A549 (cell line): Measurements from ENCODE around the gene SYNE3. TPM values are rescaled to one million over a fixed set of nuclear protein-coding genes. Genes with fewer than 3 reads are reported as not detected.

ENCODE experiments used
- ATAC-seq, 2 experiments: fragments of 200-7000 bp in 1 of 2; fragments of >200 bp in 1 of 2; cut with Nextera tagmentation in 1 of 2; cut with Tn5 transposase in 1 of 2; 3 replicates each; pipeline versions ENCODE4 v1.8.0 to v1.9.1; 2018 to 2020; ENCODE audit warnings: mild to moderate bottlenecking in 1 of 2, moderate library complexity in 1 of 2
- CTCF ChIA-PET: fragments of 300-600 bp; sonication (Branson Sonifier 250); formaldehyde crosslinking; extraction: SDS; loops from one replicate; lab custom pipeline; 2021; ENCODE audit warnings: antibody characterized with exemption, inconsistent platforms; lab: Yijun Ruan, JAX
- POLR2A ChIA-PET: fragments of 350-600 bp; formaldehyde crosslinking; extraction: SDS; loops from one replicate; lab custom pipeline; 2021; ENCODE audit warnings: antibody characterized with exemption, inconsistent platforms; lab: Yijun Ruan, JAX
- DNase-seq, 2 experiments: peaks; one replicate each; pipeline versions ENCODE4 v3.0.0 to v3.0.0-alpha.2; 2011 to 2016; ENCODE audit warnings: low read depth in 1 of 2, low spot score in 1 of 2
- FAIRE-seq: peaks from 2 replicates; lab custom pipeline; 2011; peaks lifted over from hg19 to GRCh38; lab: Jason Lieb, UNC
- H3K27ac ChIP-seq, 2 experiments: fragments of >200 bp; sonication (Bioruptor Twin); formaldehyde crosslinking; 3 replicates each; pipeline ENCODE4 v1.5.1; 2016 to 2017
- H3K4me1 ChIP-seq: fragments of >200 bp; sonication (Bioruptor Twin); formaldehyde crosslinking; 3 replicates; pipeline ENCODE4 v1.6.1; 2016
- H3K4me2 ChIP-seq: fragments of >200 bp; sonication (Bioruptor Twin); formaldehyde crosslinking; 3 replicates; pipeline ENCODE4 v1.6.1; 2016
- H3K4me3 ChIP-seq: fragments of >200 bp; sonication (Bioruptor Twin); formaldehyde crosslinking; 3 replicates; pipeline ENCODE4 v1.5.1; 2016
- H3K9me3 ChIP-seq: fragments of >200 bp; sonication (Bioruptor Twin); formaldehyde crosslinking; 3 replicates; pipeline ENCODE4 v1.6.1; 2016
- BHLHE40 ChIP-seq: IDR thresholded peaks from 2 replicates; pipeline ENCODE4 v1.6.1; 2012; ENCODE audit warnings: low read depth, low read length, inconsistent platforms
- CBX8 ChIP-seq: fragments of 200-600 bp; sonication (generic); IDR thresholded peaks from 2 replicates; pipeline ENCODE4 v1.6.1; 2016
- CHD2 ChIP-seq: fragments of 150-350 bp; IDR thresholded peaks from 2 replicates; pipeline ENCODE4 v1.6.1; 2014; ENCODE audit warnings: low read length; ENCODE audit not compliant: partially characterized antibody
- EHF ChIP-seq: fragments of 250-450 bp; sonication (Bioruptor Pico); IDR thresholded peaks from 2 replicates; pipeline ENCODE4 v1.5.0; 2020; ENCODE audit warnings: mild to moderate bottlenecking
- EP300 ChIP-seq, 2 experiments: fragments of >200 bp; sonication (Bioruptor Twin); formaldehyde crosslinking; IDR thresholded peaks; 2 replicates in 1 of 2; 3 replicates in 1 of 2; pipeline ENCODE4 v1.6.1; 2016 to 2017
- FOSB ChIP-seq: fragments of 250-450 bp; sonication (Bioruptor Pico); IDR thresholded peaks from 2 replicates; pipeline ENCODE4 v1.5.0; 2020; ENCODE audit warnings: mild to moderate bottlenecking, moderate library complexity
- HOXA7 ChIP-seq: fragments of 250-450 bp; sonication (Bioruptor Pico); IDR thresholded peaks from 2 replicates; pipeline ENCODE4 v1.5.0; 2020; ENCODE audit warnings: mild to moderate bottlenecking, moderate library complexity
- HOXB5 ChIP-seq: fragments of 250-450 bp; sonication (Bioruptor Pico); IDR thresholded peaks from 2 replicates; pipeline ENCODE4 v1.5.0; 2020; ENCODE audit warnings: mild to moderate bottlenecking, moderate library complexity
- JUN ChIP-seq, 2 experiments: fragments of >200 bp; sonication (Bioruptor Twin); formaldehyde crosslinking; IDR thresholded peaks; 2 replicates in 1 of 2; 3 replicates in 1 of 2; pipeline ENCODE4 v1.6.1; 2016 to 2017
- KDM1A ChIP-seq: fragments of 200-600 bp; sonication (generic); IDR thresholded peaks from 2 replicates; pipeline ENCODE4 v1.6.1; 2016; ENCODE audit warnings: low read depth, mild to moderate bottlenecking
- KDM5A ChIP-seq: fragments of 200-600 bp; sonication (generic); IDR thresholded peaks from 2 replicates; pipeline ENCODE4 v1.6.1; 2016; ENCODE audit warnings: antibody characterized with exemption, mild to moderate bottlenecking
- MAZ ChIP-seq: fragments of 150-350 bp; IDR thresholded peaks from 2 replicates; pipeline ENCODE4 v1.6.1; 2014; ENCODE audit warnings: antibody characterized with exemption, low read depth, low read length, borderline replicate concordance
- POLR2A ChIP-seq: IDR thresholded peaks from 2 replicates; pipeline ENCODE4 v1.6.1; 2012; ENCODE audit warnings: mild to moderate bottlenecking, low read length
- POLR2AphosphoS2 ChIP-seq: conservative IDR thresholded peaks from 2 replicates; pipeline ENCODE4 v1.6.1; 2012; ENCODE audit warnings: low read length, improper control_type of control experiment, inconsistent platforms
- RAD21 ChIP-seq, 2 experiments: fragments of >200 bp in 1 of 2; sonication (Bioruptor Twin) in 1 of 2; formaldehyde crosslinking in 1 of 2; IDR thresholded peaks in 1 of 2; conservative IDR thresholded peaks in 1 of 2; 2 replicates in 1 of 2; 3 replicates in 1 of 2; pipeline ENCODE4 v1.6.1; 2012 to 2018; ENCODE audit warnings: inconsistent platforms in 1 of 2
- RARB ChIP-seq: fragments of 250-450 bp; sonication (Bioruptor Pico); IDR thresholded peaks from 2 replicates; pipeline ENCODE4 v1.8.0; 2021; ENCODE audit warnings: mild to moderate bottlenecking, moderate library complexity
- RCOR1 ChIP-seq: fragments of 150-350 bp; IDR thresholded peaks from 2 replicates; pipeline ENCODE4 v1.6.1; 2014; ENCODE audit warnings: antibody characterized with exemption, low read length, low read depth
- RNF2 ChIP-seq: fragments of 200-600 bp; sonication (generic); IDR thresholded peaks from 2 replicates; pipeline ENCODE4 v1.6.1; 2016; ENCODE audit warnings: low read depth, mild to moderate bottlenecking, antibody characterized with exemption, moderate library complexity, borderline replicate concordance
- SMC3 ChIP-seq: fragments of >200 bp; sonication (Bioruptor Twin); formaldehyde crosslinking; IDR thresholded peaks from 3 replicates; pipeline ENCODE4 v1.6.1; 2018; ENCODE audit warnings: inconsistent platforms
- TP53 ChIP-seq: fragments of 250-450 bp; sonication (Bioruptor Pico); IDR thresholded peaks from 2 replicates; pipeline ENCODE4 v1.5.0; 2021; ENCODE audit warnings: mild to moderate bottlenecking, moderate library complexity
- ZFP36 ChIP-seq: fragments of 450-650 bp; IDR thresholded peaks from 2 replicates; pipeline ENCODE4 v1.6.1; 2014; ENCODE audit warnings: borderline replicate concordance; ENCODE audit not compliant: partially characterized antibody
- ZNF302 ChIP-seq: fragments of 250-450 bp; sonication (Bioruptor Pico); IDR thresholded peaks from 2 replicates; pipeline ENCODE4 v1.9.0; 2021; ENCODE audit warnings: inconsistent platforms, mild to moderate bottlenecking, moderate library complexity
- ZSCAN20 ChIP-seq: fragments of 250-450 bp; sonication (Bioruptor Pico); IDR thresholded peaks from 2 replicates; pipeline ENCODE4 v1.8.0; 2022; ENCODE audit warnings: mild to moderate bottlenecking, moderate library complexity
- WGBS: methylation state at CpG from one replicate; pipeline ENCODE4 v1.1.6; 2017; ENCODE audit errors: missing lambda C conversion rate; 5-methylcytosine and 5-hydroxymethylcytosine counted together
- polyA plus RNA-seq, 4 experiments: library from polyadenylated mRNA; depleted of rRNA in 3 of 4; stranded (reverse); fragments of >200 nt; fragmentation: RNase III in 1 of 4; extraction: RNeasy Plus Mini Kit Qiagen cat#74134 plus additional on column Dnase treatment in 1 of 4; gene quantifications; 2 replicates in 3 of 4; 3 replicates in 1 of 4; pipeline ENCODE4 v1.2.3, GENCODE V29; 2011 to 2017
- TF ChIP-seq, protein P1 (sequence below): fragments of >200 bp; sonication (Bioruptor Twin); formaldehyde crosslinking; IDR thresholded peaks from 3 replicates; pipeline ENCODE4 v1.5.1; 2016
- TF ChIP-seq, protein P2 (sequence below): IDR thresholded peaks from 2 replicates; pipeline ENCODE4 v1.6.1; 2012

SYNE3 gene
- polyA plus RNA-seq, 2 of the 4 experiments (the other 2 are of a cell fraction), result 0.05 to 0.08 TPM

DNA sequence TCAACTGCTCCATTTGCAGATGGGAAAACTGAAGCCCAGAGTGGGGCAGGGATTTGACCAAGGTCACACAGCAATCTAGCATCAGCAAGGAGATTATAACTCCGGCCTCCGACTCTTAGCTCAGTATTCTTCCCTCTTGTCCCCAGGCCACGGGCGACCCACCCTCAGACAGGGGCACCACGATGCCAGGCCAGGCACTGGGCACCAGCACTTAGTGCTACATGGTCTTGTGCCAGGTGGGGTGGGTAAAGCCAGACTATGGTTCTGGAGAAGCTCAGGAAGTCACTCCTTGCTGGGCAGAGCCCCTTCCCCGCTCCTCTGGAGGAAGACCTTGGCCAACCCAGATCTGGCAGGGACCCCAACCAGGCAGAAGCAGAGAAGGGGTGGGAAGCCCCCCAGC lies 41.5 kb downstream of the SYNE3 start (continued):
- TF ChIP-seq ZFP36, result no peak
- TF ChIP-seq RNF2, result no peak

DNA sequence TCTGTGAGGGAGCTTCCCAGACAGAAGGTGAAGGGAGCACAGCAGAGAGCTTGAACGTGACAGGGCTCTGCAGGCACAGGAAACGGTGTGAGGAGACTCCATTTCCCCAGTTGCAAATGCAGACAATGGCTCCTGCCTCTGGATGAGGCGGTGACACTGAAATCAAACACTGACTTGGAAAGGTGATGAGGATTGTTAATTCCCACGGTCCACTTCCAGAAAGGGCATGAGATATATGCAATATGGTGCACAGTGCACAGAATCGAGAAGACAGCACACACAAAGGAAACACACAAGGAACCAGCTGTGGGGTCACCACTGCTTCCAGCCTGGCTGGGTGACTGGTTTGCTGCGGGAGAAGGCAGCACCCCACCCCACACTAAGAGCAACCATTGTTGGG lies 42.0 kb downstream of the SYNE3 start:
- no peak for ATAC-seq
- CTCF ChIA-PET, result interaction anchor here (1.0 kb wide), 1 partner anchor 32 kb away, joined by 4 read pairs; no protein-coding TSS in a partner anchor

DNA sequence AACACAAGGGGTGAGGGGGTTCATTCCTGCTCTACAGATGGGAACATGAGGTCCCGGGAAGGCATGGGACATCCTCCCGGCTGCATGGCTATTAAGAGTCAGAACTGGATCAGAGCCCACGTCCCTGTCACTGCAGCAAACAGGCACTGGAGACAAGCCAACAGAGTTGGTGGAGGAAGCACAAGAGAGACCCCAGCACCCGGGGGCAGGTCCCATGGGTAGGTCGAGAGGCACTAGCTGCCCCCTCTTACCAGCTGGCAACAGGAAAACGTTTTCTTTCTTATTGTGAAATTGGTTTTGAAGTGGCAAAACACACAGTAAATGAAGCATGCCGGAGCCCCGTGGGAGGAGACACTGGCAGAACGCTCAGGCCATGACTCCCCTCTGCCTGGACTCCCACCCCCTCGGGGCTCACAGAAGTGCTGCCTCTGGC lies 43.6 kb downstream of the SYNE3 start:
- no peak for ATAC-seq
- no peak for TF ChIP-seq TP53 (CRISPR knock-in tag)
- no peak for TF ChIP-seq POLR2A
- no peak for TF ChIP-seq EHF
- TF ChIP-seq BHLHE40, result no peak
- Histone ChIP-seq H3K27ac (no peak overlapping the region), H3K4me3 (no peak overlapping the region), H3K9me3 (no peaks in the 10 kb centered on the region), H3K4me1 (peaks cover 11% of the 10 kb centered on the region; the same call in 2 of the 3 replicates), H3K4me2 (no peak overlapping the region)
- CTCF ChIA-PET, result interaction anchor here (1.0 to 1.3 kb wide), 3 partner anchors 28 to 30 kb away, joined by 3 to 4 read pairs (median 3); no protein-coding TSS in a partner anchor
- no peak for FAIRE-seq
- POLR2A ChIA-PET, result no interaction called here
- WGBS, result 51% methylated on average over 10 of the region's 10 CpGs
- no peak for DNase-seq

More for the DNA sequence above, 42.0 kb downstream of the SYNE3 start:
- H3K4me3 ChIP-seq, result no peak overlapping the region
- no peak overlapping the region for H3K4me2 ChIP-seq
- FAIRE-seq, result no peak
- no peak for DNase-seq
- POLR2A ChIA-PET, result no interaction called here
- H3K27ac ChIP-seq, result no peak overlapping the region
- no peaks in the 10 kb centered on the region for H3K9me3 ChIP-seq
- H3K4me1 ChIP-seq, result no peaks in the 10 kb centered on the region
- WGBS, result 70% methylated on average over 6 of the region's 6 CpGs
- TF ChIP-seq, protein P1, sequence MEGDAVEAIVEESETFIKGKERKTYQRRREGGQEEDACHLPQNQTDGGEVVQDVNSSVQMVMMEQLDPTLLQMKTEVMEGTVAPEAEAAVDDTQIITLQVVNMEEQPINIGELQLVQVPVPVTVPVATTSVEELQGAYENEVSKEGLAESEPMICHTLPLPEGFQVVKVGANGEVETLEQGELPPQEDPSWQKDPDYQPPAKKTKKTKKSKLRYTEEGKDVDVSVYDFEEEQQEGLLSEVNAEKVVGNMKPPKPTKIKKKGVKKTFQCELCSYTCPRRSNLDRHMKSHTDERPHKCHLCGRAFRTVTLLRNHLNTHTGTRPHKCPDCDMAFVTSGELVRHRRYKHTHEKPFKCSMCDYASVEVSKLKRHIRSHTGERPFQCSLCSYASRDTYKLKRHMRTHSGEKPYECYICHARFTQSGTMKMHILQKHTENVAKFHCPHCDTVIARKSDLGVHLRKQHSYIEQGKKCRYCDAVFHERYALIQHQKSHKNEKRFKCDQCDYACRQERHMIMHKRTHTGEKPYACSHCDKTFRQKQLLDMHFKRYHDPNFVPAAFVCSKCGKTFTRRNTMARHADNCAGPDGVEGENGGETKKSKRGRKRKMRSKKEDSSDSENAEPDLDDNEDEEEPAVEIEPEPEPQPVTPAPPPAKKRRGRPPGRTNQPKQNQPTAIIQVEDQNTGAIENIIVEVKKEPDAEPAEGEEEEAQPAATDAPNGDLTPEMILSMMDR, result no peak
- TF ChIP-seq JUN (IDR thresholded peaks at IDR 0.05) (no peak), POLR2AphosphoS2 (no peak), RARB (CRISPR knock-in tag) (no peak), RAD21 (conservative IDR thresholded peaks at IDR 0.05 in 1 of 2, IDR thresholded peaks at IDR 0.05 in 1 of 2) (no peak), CHD2 (no peak), KDM5A (no peak), ZNF302 (no peak), KDM1A (no peak), RCOR1 (no peak), FOSB (CRISPR knock-in tag) (no peak), ZSCAN20 (no peak), ZFP36 (no peak), MAZ (no peak), EHF (no peak)
- TF ChIP-seq, protein P2, sequence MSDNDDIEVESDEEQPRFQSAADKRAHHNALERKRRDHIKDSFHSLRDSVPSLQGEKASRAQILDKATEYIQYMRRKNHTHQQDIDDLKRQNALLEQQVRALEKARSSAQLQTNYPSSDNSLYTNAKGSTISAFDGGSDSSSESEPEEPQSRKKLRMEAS, result no peak

DNA sequence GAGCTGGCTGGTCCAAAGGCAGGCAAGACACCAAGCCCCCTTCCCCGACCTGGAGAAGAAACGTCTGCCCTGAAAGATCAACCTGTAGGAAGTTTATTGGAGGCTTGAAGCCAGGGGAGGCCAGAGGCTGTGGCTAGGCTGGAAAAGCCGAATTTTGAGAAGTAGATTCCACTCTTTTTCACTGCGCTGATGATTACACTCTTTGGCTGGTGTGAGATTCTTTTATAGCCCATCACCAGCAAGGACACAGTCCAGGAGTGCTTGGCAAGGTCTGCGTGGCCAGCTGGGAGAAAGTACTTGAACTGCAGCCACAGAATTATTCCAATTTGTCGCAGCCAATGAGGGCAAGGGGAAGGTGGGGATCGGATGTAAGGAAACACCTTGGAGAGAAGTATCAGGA lies 45.0 kb downstream of the SYNE3 start:
- no peak overlapping the region for H3K4me2 ChIP-seq
- TF ChIP-seq CBX8, result no peak
- TF ChIP-seq SMC3, result no peak
- TF ChIP-seq HOXB5 (CRISPR knock-in tag), result no peak
- TF ChIP-seq, protein P2, result no peak
- TF ChIP-seq EP300 (IDR thresholded peaks at IDR 0.05), result no peak
- TF ChIP-seq HOXA7 (CRISPR knock-in tag), result no peak
- DNase-seq, result no peak
- H3K4me1 ChIP-seq, result peaks cover 11% of the 10 kb centered on the region; the same call in 2 of the 3 replicates
- CTCF ChIA-PET, result interaction anchor here (0.6 to 1.0 kb wide), 4 partner anchors 14 to 40 kb away, joined by 3 read pairs; no protein-coding TSS in a partner anchor
- no peak for FAIRE-seq
- WGBS, result 65% methylated on average over 7 of the region's 7 CpGs
- POLR2A ChIA-PET, result no interaction called here
- no peak for ATAC-seq
- H3K27ac ChIP-seq, result no peak overlapping the region
- H3K4me3 ChIP-seq, result no peak overlapping the region
- no peaks in the 10 kb centered on the region for H3K9me3 ChIP-seq
